ENCODE measurements around the gene ENTPD1. TPM values are rescaled to one million over a fixed set of nuclear protein-coding genes. Genes with fewer than 3 reads are reported as not detected.
"Not testable (repeated sequence)": the region's sequence is repeated elsewhere in the genome, so short reads cannot be mapped to it uniquely, and the experiment has no call there.

ENTPD1 gene
- total RNA-seq, 4 donors from 2014 or later = 7.2 to 19.3 (median 13.4) TPM

GRCh38 chr10:95866467-95866842 lies 110.5 kb downstream of the ENTPD1 start:
- no peak overlapping the region for H3K4me3 ChIP-seq (replicated peaks in 1 of 3)
- no peak overlapping the region for H3K27ac ChIP-seq
- intact Hi-C loops (cut with DNase I) = no loop called here
- TF ChIP-seq CTCF (IDR thresholded peaks at IDR 0.05) (no peak), POLR2A (IDR thresholded peaks at IDR 0.05) (no peak)
- no peaks in the 10 kb centered on the region for H3K36me3 ChIP-seq
- DNase-seq = no peak
- whole genome bisulfite sequencing, 2 donors = 84 to 87% methylated on average over 2 of the region's 2 CpGs
- no peaks in the 10 kb centered on the region for H3K27me3 ChIP-seq
- no peaks in the 10 kb centered on the region for H3K4me1 ChIP-seq
- no peaks in the 10 kb centered on the region for H3K9me3 ChIP-seq

GRCh38 chr10:95867866-95868265 lies 111.9 kb downstream of the ENTPD1 start:
- intact Hi-C loops (cut with DNase I) = no loop called here
- H3K27ac ChIP-seq = no peak overlapping the region
- H3K4me1 ChIP-seq = no peaks in the 10 kb centered on the region
- 93% methylated on average over 4 of the region's 4 CpGs for WGBS, 2 donors
- H3K27me3 ChIP-seq = no peaks in the 10 kb centered on the region
- no peak for DNase-seq
- TF ChIP-seq POLR2A (IDR thresholded peaks at IDR 0.05) = no peak
- no peak for TF ChIP-seq CTCF (IDR thresholded peaks at IDR 0.05)
- no peaks in the 10 kb centered on the region for H3K9me3 ChIP-seq
- no peaks in the 10 kb centered on the region for H3K36me3 ChIP-seq
- H3K4me3 ChIP-seq (replicated peaks in 1 of 3) = no peak overlapping the region

- H3K36me3 ChIP-seq = peaks cover 0 to 10% of the 10 kb centered on the region in 2 donors
- TF ChIP-seq CTCF (IDR thresholded peaks at IDR 0.05) (no peak), POLR2A (IDR thresholded peaks at IDR 0.05) (no peak)
- intact Hi-C loops (cut with DNase I) = no loop called here
Measured at GRCh38 chr10:95872158-95872711, 116.3 kb downstream of the ENTPD1 start.

GRCh38 chr10:95873139-95873538 lies 117.2 kb downstream of the ENTPD1 start:
- no peak for TF ChIP-seq POLR2A (IDR thresholded peaks at IDR 0.05)
- TF ChIP-seq CTCF (IDR thresholded peaks at IDR 0.05) = no peak
- Histone ChIP-seq H3K4me1 (no peaks in the 10 kb centered on the region), H3K27me3 (no peaks in the 10 kb centered on the region), H3K9me3 (no peaks in the 10 kb centered on the region), H3K27ac (no peak overlapping the region), H3K4me3 (replicated peaks in 1 of 3) (no peak overlapping the region), H3K36me3 (peaks cover 0 to 10% of the 10 kb centered on the region in 2 donors)
- intact Hi-C loops (cut with DNase I) = no loop called here
- DNase-seq = no peak
- WGBS, 2 donors = 94 to 95% methylated on average over 2 of the region's 2 CpGs

More at GRCh38 chr10:95872158-95872711, 116.3 kb downstream of the ENTPD1 start:
- H3K9me3 ChIP-seq = no peaks in the 10 kb centered on the region
- DNase-seq = no peak
- H3K27ac ChIP-seq = no peak overlapping the region
- no peaks in the 10 kb centered on the region for H3K4me1 ChIP-seq
- no peaks in the 10 kb centered on the region for H3K27me3 ChIP-seq
- no peak overlapping the region for H3K4me3 ChIP-seq (replicated peaks in 1 of 3)
- 0 to 100% methylated on average over 2 of the region's 2 CpGs for WGBS, 2 donors

- no peaks in the 10 kb centered on the region for H3K4me1 ChIP-seq
- no peaks in the 10 kb centered on the region for H3K27me3 ChIP-seq
- 95 to 97% methylated on average over 4 of the region's 4 CpGs for WGBS, 2 donors
- H3K4me3 ChIP-seq (replicated peaks in 1 of 3) = no peak overlapping the region
- H3K9me3 ChIP-seq = no peaks in the 10 kb centered on the region
- no peak overlapping the region for H3K27ac ChIP-seq
- no peak for DNase-seq
- TF ChIP-seq CTCF (IDR thresholded peaks at IDR 0.05) (no peak), POLR2A (IDR thresholded peaks at IDR 0.05) (no peak)
- peaks cover 0 to 10% of the 10 kb centered on the region in 2 donors for H3K36me3 ChIP-seq
- intact Hi-C loops (cut with DNase I) = no loop called here
Measured at GRCh38 chr10:95873651-95874050, 117.7 kb downstream of the ENTPD1 start.

- DNase-seq; H3K27me3 ChIP-seq; H3K9me3 ChIP-seq; H3K4me1 ChIP-seq; H3K27ac ChIP-seq; intact Hi-C loops (cut with DNase I); H3K4me3 ChIP-seq (replicated peaks in 1 of 3): not testable (repeated sequence)
- peaks cover 0 to 10% of the 10 kb centered on the region in 2 donors for H3K36me3 ChIP-seq
Measured at GRCh38 chr10:95874783-95875182, 118.8 kb downstream of the ENTPD1 start.

All from thyroid gland (tissue), 4 donors.